Measurements from ENCODE around the gene PPP1R2. TPM values are rescaled to one million over a fixed set of nuclear protein-coding genes. Genes with fewer than 3 reads are reported as not detected.

The PPP1R2 gene
- total and polyA plus RNA-seq, 2 experiments from 2014 or later = 63.0 to 474 TPM

DNA sequence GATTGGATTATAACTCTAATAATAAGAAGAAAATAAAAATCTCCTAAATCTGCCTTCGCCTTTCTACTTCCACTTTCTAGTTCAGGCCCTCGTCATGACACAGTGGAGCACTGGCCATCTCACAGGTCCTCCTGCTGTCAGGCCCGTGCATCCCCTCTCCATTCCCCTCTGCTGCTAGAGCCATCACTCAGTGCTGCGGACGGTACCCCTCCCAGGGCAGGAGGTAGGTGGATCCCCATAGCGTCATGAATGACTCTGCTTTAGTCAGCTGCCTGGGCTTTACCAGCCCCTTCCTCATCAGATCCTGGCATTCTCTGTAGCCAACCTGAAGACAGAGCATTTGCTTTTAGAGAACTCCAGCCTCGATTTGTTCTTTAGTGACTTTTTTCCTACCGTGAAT is 12.0 kb upstream of the PPP1R2 start:
- Histone ChIP-seq H3K4me1 (ENCODE audit: low read depth) (no peaks in the 10 kb centered on the region), H3K27me3 (no peaks in the 10 kb centered on the region), H3K4me3 (no peak overlapping the region), H3K9me3 (ENCODE audit: low read depth) (no peaks in the 10 kb centered on the region), H3K27ac (no peak overlapping the region), H3K36me3 (no peaks in the 10 kb centered on the region)
- TF ChIP-seq, protein P1, sequence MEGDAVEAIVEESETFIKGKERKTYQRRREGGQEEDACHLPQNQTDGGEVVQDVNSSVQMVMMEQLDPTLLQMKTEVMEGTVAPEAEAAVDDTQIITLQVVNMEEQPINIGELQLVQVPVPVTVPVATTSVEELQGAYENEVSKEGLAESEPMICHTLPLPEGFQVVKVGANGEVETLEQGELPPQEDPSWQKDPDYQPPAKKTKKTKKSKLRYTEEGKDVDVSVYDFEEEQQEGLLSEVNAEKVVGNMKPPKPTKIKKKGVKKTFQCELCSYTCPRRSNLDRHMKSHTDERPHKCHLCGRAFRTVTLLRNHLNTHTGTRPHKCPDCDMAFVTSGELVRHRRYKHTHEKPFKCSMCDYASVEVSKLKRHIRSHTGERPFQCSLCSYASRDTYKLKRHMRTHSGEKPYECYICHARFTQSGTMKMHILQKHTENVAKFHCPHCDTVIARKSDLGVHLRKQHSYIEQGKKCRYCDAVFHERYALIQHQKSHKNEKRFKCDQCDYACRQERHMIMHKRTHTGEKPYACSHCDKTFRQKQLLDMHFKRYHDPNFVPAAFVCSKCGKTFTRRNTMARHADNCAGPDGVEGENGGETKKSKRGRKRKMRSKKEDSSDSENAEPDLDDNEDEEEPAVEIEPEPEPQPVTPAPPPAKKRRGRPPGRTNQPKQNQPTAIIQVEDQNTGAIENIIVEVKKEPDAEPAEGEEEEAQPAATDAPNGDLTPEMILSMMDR (IDR thresholded peaks at IDR 0.05; ENCODE audit: low read depth, low read length) = no peak
- no peak for DNase-seq (ENCODE audit: low read depth in 1 of 2, low spot score in 1 of 2)

DNA sequence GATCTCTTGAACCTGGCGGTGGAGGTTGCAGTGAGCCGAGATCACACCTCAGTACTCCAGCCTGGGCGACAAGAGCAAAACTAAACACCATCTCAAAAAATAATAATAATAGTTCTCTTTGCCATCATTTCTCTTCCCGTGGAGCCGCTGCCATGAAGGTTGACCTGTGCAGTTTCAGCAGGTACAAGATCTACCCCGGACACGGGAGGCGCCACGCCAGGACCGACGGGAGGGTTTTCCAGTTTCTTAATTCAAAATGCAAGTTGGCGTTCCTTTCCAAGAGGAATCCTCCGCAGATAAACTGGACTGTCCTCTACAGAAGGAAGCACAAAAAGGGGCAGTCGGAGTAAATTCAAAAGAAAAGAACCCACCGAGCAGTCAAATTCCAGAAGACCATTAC is 11.3 kb upstream of the PPP1R2 start:
- H3K4me1 ChIP-seq (ENCODE audit: low read depth) = no peaks in the 10 kb centered on the region
- no peaks in the 10 kb centered on the region for H3K9me3 ChIP-seq (ENCODE audit: low read depth)

DNA sequence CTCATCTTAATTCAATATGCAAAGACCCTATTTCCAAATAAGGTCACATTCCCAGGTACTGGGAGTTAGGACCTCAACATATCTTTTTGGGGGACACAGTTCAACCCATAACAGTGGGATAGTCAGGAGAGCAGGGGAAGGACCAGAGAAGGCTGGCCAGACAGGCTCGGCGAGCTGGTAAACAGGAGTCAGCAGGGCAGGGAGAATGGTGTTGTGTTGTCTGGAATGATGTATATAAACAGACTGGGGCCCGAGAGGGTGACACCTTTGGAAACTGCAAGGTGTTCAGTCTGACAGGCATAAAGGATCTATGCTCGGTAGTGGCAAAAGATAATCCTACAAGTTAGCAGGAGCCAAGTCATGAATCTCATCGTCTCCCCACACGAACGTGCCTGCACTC is 10.1 kb upstream of the PPP1R2 start:
- no peaks in the 10 kb centered on the region for H3K36me3 ChIP-seq
- no peaks in the 10 kb centered on the region for H3K4me1 ChIP-seq (ENCODE audit: low read depth)
- no peaks in the 10 kb centered on the region for H3K9me3 ChIP-seq (ENCODE audit: low read depth)
- no peak overlapping the region for H3K4me3 ChIP-seq
- H3K27ac ChIP-seq = no peak overlapping the region
- DNase-seq (ENCODE audit: low read depth in 1 of 2, low spot score in 1 of 2) = no peak
- H3K27me3 ChIP-seq = no peaks in the 10 kb centered on the region
- TF ChIP-seq, protein P1 (IDR thresholded peaks at IDR 0.05; ENCODE audit: low read depth, low read length) = no peak

More for the DNA sequence above, 11.3 kb upstream of the PPP1R2 start:
- no peak overlapping the region for H3K27ac ChIP-seq
- no peak overlapping the region for H3K4me3 ChIP-seq
- TF ChIP-seq, protein P1 (IDR thresholded peaks at IDR 0.05; ENCODE audit: low read depth, low read length) = no peak
- DNase-seq (ENCODE audit: low read depth in 1 of 2, low spot score in 1 of 2) = no peak
- H3K27me3 ChIP-seq = no peaks in the 10 kb centered on the region
- H3K36me3 ChIP-seq = no peaks in the 10 kb centered on the region

DNA sequence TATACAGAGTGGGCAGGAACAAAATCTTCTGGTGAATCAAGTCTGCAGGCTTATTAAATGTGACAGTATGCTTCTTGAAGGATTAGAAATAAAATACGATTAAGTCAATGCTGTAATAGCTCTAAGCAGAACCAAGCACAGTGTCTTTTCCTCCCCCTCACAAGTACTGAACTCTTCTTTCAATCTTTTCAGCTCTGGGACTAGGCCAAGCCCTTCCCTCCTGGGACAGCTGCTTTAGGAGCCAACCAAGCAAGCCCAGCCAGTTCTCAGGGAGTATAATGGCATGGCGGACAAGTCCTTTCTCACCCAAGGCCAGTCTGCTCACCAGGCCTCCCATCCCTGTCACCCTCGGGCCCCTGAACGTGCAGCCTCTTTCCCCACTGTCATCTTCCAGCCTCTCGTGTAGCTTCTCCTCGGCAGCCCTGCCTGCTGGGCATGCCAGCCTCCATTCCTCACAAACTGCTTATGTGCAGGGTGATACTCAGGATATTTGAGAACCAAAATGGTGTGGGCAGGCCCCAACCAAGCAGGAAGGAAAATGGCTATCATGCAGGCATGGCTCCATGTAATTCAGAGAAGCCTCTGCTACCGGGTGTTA is 8.4 kb upstream of the PPP1R2 start:
- Histone ChIP-seq H3K36me3 (no peaks in the 10 kb centered on the region), H3K27ac (no peak overlapping the region), H3K4me3 (no peak overlapping the region), H3K4me1 (ENCODE audit: low read depth) (peaks cover 2% of the 10 kb centered on the region), H3K9me3 (ENCODE audit: low read depth) (no peaks in the 10 kb centered on the region), H3K27me3 (no peaks in the 10 kb centered on the region)
- TF ChIP-seq, protein P1 (IDR thresholded peaks at IDR 0.05; ENCODE audit: low read depth, low read length) = no peak
- peak in 1 of 2 donors; percentile 73 for DNase-seq (ENCODE audit: low read depth in 1 of 2, low spot score in 1 of 2)

DNA sequence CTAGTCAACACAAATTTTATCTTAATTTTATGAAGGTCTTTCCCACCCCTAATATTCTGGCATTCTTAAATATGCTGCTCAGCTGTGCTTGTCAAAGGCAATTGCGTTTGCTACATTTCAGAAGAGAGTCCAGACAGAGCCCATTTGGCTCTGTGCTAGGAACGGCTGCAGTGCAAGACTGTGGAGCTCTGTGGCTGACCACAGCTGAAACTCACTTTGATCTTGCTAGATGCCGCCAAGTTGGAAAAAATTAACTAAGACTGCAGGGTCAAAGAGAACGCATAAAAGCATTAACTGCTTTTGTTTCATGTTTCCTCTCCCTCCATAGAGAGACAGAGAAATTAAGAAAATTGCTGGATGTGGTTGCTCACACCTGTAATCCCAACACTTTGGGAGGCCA is 7.6 kb upstream of the PPP1R2 start:
- TF ChIP-seq, protein P1 (IDR thresholded peaks at IDR 0.05; ENCODE audit: low read depth, low read length) = no peak
- DNase-seq (ENCODE audit: low read depth in 1 of 2, low spot score in 1 of 2) = peak in 1 of 2 donors; percentile 49
- no peaks in the 10 kb centered on the region for H3K27me3 ChIP-seq
- no peaks in the 10 kb centered on the region for H3K36me3 ChIP-seq
- H3K4me1 ChIP-seq (ENCODE audit: low read depth) = peaks cover 2% of the 10 kb centered on the region
- no peak overlapping the region for H3K27ac ChIP-seq
- H3K4me3 ChIP-seq = no peak overlapping the region
- no peaks in the 10 kb centered on the region for H3K9me3 ChIP-seq (ENCODE audit: low read depth)

All from cardiac muscle cell (in vitro differentiated cells and primary cell).